ENCODE measurements around the gene RPTOR.

The RPTOR gene

GRCh38 chr17:80953471-80954315 is 409.1 kb downstream of the RPTOR start:
- DNase-seq = no peak

- no peak for DNase-seq
These were observed 410.4 kb downstream of the RPTOR start for GRCh38 chr17:80955078-80955477.

GRCh38 chr17:80955671-80956280 is 411.1 kb downstream of the RPTOR start:
- DNase-seq = no peak

- DNase-seq = no peak
These were observed 411.9 kb downstream of the RPTOR start for GRCh38 chr17:80956321-80957190.

- DNase-seq = no peak
These were observed 412.9 kb downstream of the RPTOR start for GRCh38 chr17:80957461-80957941.

- DNase-seq = no peak
These were observed 414.8 kb downstream of the RPTOR start for GRCh38 chr17:80959330-80960036.

- DNase-seq = no peak
These were observed 415.6 kb downstream of the RPTOR start for GRCh38 chr17:80960037-80960796.

GRCh38 chr17:80960797-80961452 is 416.3 kb downstream of the RPTOR start:
- no peak for DNase-seq

GRCh38 chr17:80961541-80962330 is 417.1 kb downstream of the RPTOR start:
- no peak for DNase-seq

GRCh38 chr17:80962356-80963329 is 418.0 kb downstream of the RPTOR start:
- DNase-seq = no peak

- no peak for DNase-seq
These were observed 419.3 kb downstream of the RPTOR start for GRCh38 chr17:80963812-80964543.

- no peak for DNase-seq
These were observed 419.9 kb downstream of the RPTOR start for GRCh38 chr17:80964544-80964856.

GRCh38 chr17:80964859-80965580 is 420.4 kb downstream of the RPTOR start:
- DNase-seq = no peak

GRCh38 chr17:80965606-80966005 is 421.0 kb downstream of the RPTOR start:
- DNase-seq = no peak

- no peak for DNase-seq
These were observed 422.8 kb downstream of the RPTOR start for GRCh38 chr17:80967404-80967872.

- DNase-seq = no peak
These were observed 424.0 kb downstream of the RPTOR start for GRCh38 chr17:80968602-80969029.

GRCh38 chr17:80969030-80969673 is 424.5 kb downstream of the RPTOR start:
- DNase-seq = no peak
